SHP77 treated with DMSO at 0.1 percent for 48 hours (cell line): ENCODE data around the gene SHE.

Experiments
- DNase-seq: peaks from one replicate; lab custom pipeline; 2025; lab: John Stamatoyannopoulos, UW

The SHE gene

GRCh38 chr1:154446292-154446691, 55.9 kb downstream of the SHE start:
- no peak for DNase-seq

GRCh38 chr1:154445040-154445472, 57.2 kb downstream of the SHE start:
- no peak for DNase-seq

GRCh38 chr1:154443274-154444013, 58.8 kb downstream of the SHE start:
- no peak for DNase-seq

GRCh38 chr1:154442006-154442740, 60.0 kb downstream of the SHE start:
- no peak for DNase-seq

GRCh38 chr1:154441241-154441888, 60.8 kb downstream of the SHE start:
- no peak for DNase-seq

- no peak for DNase-seq
Measured at GRCh38 chr1:154440036-154440804, 62.0 kb downstream of the SHE start.

- no peak for DNase-seq
Measured at GRCh38 chr1:154436433-154436832, 65.8 kb downstream of the SHE start.

- no peak for DNase-seq
Measured at GRCh38 chr1:154435599-154436200, 66.5 kb downstream of the SHE start.

- no peak for DNase-seq
Measured at GRCh38 chr1:154434346-154435085, 67.7 kb downstream of the SHE start.

- no peak for DNase-seq
Measured at GRCh38 chr1:154433161-154433764, 68.9 kb downstream of the SHE start.

GRCh38 chr1:154431586-154432373, 70.4 kb downstream of the SHE start:
- no peak for DNase-seq

GRCh38 chr1:154430903-154431302, 71.3 kb downstream of the SHE start:
- no peak for DNase-seq

- no peak for DNase-seq
Measured at GRCh38 chr1:154429841-154430611, 72.2 kb downstream of the SHE start.
